Thyroid gland (tissue), 4 donors: ENCODE results near the gene ZNF598. TPM values are rescaled to one million over a fixed set of nuclear protein-coding genes. Genes with fewer than 3 reads are reported as not detected.

Experiments
- DNase-seq, 2 donors: peaks; one replicate each; pipeline ENCODE4 v3.0.0-alpha.2; 2019
- H3K27ac ChIP-seq, 3 donors: fragments of 200-600 bp; sonication (generic); 1 replicate in 2 of 3; 2 replicates in 1 of 3; pipeline ENCODE4 v1.5.1; 2016 to 2019; ENCODE audit warnings: mild to moderate bottlenecking in 1 of 3, moderate library complexity in 1 of 3
- H3K27me3 ChIP-seq: fragments of 200-600 bp; sonication (generic); one replicate; pipeline ENCODE4 v1.5.1; 2019
- H3K36me3 ChIP-seq, 2 donors: fragments of 200-600 bp; sonication (generic); one replicate each; pipeline ENCODE4 v1.5.1; 2016 to 2019
- H3K4me1 ChIP-seq, 2 donors: fragments of 200-600 bp; sonication (generic); one replicate each; pipeline ENCODE4 v1.5.1; 2017 to 2019
- H3K4me3 ChIP-seq, 3 donors: fragments of 200-600 bp; sonication (generic); replicated peaks in 1 of 3; 1 replicate in 2 of 3; 2 replicates in 1 of 3; pipeline ENCODE4 v1.5.1; 2016; ENCODE audit warnings: mild to moderate bottlenecking in 1 of 3
- H3K9me3 ChIP-seq: fragments of 200-600 bp; sonication (generic); one replicate; pipeline ENCODE4 v1.5.1; 2017
- POLR2A ChIP-seq, 2 donors: fragments of 450-650 bp; IDR thresholded peaks; one replicate each; pipeline ENCODE4 v1.6.1; 2017; ENCODE audit warnings: antibody characterized with exemption in 2 of 2, mild to moderate bottlenecking in 2 of 2, moderate library complexity in 1 of 2
- WGBS, 2 donors: methylation state at CpG; one replicate each; pipeline ENCODE4 v1.1.5; 2017; 5-methylcytosine and 5-hydroxymethylcytosine counted together
- intact Hi-C: fragments of 100-400 bp; cut with DNase I; formaldehyde crosslinking; loops from one replicate; pipeline ENCODE4 v1.15.1; 2023
- total RNA-seq, 4 donors: library from RNA; depleted of rRNA; stranded (reverse); fragments of >200 nt; gene quantifications; one replicate each; pipeline ENCODE4 v1.2.3, GENCODE V29; 2016
- TF ChIP-seq, protein P1 (sequence below), 6 experiments: fragments of 200-600 bp in 3 of 6; fragments of 450-650 bp in 3 of 6; sonication (generic) in 3 of 6; IDR thresholded peaks; one replicate each; pipeline ENCODE4 v1.5.1; 2016 to 2019; ENCODE audit warnings: antibody characterized with exemption in 6 of 6, mild to moderate bottlenecking in 2 of 6, inconsistent platforms in 1 of 6, moderate library complexity in 1 of 6

Gene ZNF598
- total RNA-seq, result 10 to 100 TPM; 19.0 to 38.4 (median 27.4) TPM

DNA sequence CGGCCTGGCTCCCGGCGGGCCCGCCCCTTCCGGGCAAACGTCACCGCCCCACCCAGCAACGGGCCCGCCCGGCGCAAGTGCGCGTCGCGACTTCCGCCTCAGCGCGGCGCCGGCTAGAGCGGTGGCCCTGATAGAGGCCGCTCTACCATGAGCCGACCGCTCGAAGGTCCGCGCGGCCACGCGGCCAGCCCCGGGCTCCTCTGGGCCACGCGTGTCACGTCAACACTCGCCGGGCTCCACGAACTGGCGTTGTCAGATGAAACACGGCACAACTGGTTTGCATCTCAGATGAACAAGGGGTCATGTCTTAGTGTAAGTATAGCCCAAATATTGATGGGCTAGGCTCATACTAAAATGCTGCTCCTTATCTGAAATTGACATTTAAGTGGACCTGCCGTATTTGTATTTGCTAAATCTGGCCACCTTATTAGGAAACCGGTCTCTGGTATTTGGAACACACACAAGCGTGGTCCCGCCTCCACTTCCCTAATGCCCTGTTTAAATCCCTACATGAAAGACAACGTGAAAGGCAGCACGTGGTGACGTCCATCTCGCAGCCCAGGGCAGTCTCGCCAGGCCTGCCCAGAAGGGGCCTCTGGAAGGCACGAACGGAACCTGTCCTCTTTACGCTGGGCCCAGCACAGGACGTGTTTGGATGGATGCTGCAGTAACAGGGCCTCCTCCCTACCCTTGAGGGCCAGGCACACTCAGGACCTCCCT, at the start of gene ZNF598:
Gene ZNF598 (minus strand): TSS at position 31 of the 720 bp plus-strand sequence.
- DNase-seq, result peak; percentile 79 to 81
- no peaks in the 10 kb centered on the region for H3K36me3 ChIP-seq
- intact Hi-C loops, result no loop called here
- peak within 1 kb of the TSS; percentile 50 to 72 (median 64) for H3K27ac ChIP-seq
- no peaks in the 10 kb centered on the region for H3K27me3 ChIP-seq
- WGBS, 2 donors, result 3 to 10% methylated on average over 7 to 15 of the region's 52 CpGs
- no peaks in the 10 kb centered on the region for H3K9me3 ChIP-seq
- H3K4me3 ChIP-seq, result peak within 1 kb of the TSS; percentile 29 to 98 (median 93)
- TF ChIP-seq POLR2A (IDR thresholded peaks at IDR 0.05), result peak in 1 of 2 donors; percentile 85
- TF ChIP-seq, protein P1, sequence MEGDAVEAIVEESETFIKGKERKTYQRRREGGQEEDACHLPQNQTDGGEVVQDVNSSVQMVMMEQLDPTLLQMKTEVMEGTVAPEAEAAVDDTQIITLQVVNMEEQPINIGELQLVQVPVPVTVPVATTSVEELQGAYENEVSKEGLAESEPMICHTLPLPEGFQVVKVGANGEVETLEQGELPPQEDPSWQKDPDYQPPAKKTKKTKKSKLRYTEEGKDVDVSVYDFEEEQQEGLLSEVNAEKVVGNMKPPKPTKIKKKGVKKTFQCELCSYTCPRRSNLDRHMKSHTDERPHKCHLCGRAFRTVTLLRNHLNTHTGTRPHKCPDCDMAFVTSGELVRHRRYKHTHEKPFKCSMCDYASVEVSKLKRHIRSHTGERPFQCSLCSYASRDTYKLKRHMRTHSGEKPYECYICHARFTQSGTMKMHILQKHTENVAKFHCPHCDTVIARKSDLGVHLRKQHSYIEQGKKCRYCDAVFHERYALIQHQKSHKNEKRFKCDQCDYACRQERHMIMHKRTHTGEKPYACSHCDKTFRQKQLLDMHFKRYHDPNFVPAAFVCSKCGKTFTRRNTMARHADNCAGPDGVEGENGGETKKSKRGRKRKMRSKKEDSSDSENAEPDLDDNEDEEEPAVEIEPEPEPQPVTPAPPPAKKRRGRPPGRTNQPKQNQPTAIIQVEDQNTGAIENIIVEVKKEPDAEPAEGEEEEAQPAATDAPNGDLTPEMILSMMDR (IDR thresholded peaks at IDR 0.05), result peak in 1 of 6 experiments; percentile 11
- H3K4me1 ChIP-seq, result peaks cover 21 to 33% of the 10 kb centered on the region in 2 donors

DNA sequence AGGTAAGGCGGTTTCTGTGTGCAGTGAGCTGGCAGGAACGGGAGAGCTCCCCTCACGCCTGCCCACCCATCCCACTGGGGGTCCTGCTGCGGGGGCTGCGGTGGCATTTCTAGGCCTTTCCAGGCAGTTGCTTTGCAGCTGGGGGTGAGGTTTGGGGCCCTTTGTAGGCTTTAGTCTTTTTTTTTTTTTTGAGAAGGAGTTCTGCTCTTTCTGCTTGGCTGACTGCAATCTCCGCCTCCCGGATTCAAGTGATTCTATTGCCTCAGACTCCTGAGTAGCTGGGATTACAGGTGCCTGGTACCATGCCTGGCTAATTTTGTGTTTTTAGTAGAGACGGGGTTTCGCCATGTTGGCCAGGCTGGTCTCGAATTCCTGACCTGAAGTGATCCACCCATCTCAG, 49.3 kb upstream of the ZNF598 start:
- no peaks in the 10 kb centered on the region for H3K9me3 ChIP-seq
- intact Hi-C loops, result no loop called here
- TF ChIP-seq POLR2A (IDR thresholded peaks at IDR 0.05), result no peak
- TF ChIP-seq, protein P1 (IDR thresholded peaks at IDR 0.05), result peak in 1 of 6 experiments; percentile 10
- 34 to 57% methylated on average over 10 of the region's 10 CpGs for WGBS, 2 donors
- no peak overlapping the region for H3K4me3 ChIP-seq
- H3K27me3 ChIP-seq, result no peaks in the 10 kb centered on the region
- peaks cover 16 to 32% of the 10 kb centered on the region in 2 donors for H3K4me1 ChIP-seq
- H3K36me3 ChIP-seq, result peaks cover 12 to 23% of the 10 kb centered on the region in 2 donors
- H3K27ac ChIP-seq, result peak overlapping the region; percentile 78 to 88 (median 81)
- DNase-seq, result peak; percentile 86 to 89

DNA sequence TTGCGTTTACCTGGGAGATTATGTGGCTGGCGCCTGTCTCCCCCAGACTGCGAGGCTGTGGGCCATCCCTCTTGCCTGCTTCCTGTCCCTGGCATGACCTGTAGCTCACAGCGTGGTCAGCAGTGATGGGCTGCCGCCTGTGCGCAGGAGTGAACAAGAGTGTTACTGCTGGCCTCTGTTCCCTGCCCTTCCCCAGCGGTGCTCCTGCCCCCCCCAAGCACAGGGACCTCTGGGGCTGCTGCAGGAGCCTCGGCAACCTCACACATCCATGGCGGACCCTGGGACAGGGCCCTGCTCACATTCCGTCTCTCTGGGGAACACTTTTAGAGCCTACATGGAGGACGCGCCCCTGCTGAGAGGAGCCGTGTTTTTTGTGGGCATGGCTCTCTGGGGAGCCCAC, 48.8 kb upstream of the ZNF598 start:
- intact Hi-C loops, result no loop called here
- Histone ChIP-seq H3K9me3 (no peaks in the 10 kb centered on the region), H3K4me3 (no peak overlapping the region), H3K4me1 (peaks cover 16 to 32% of the 10 kb centered on the region in 2 donors), H3K36me3 (peaks cover 14 to 24% of the 10 kb centered on the region in 2 donors), H3K27me3 (no peaks in the 10 kb centered on the region), H3K27ac (peak overlapping the region; percentile 78 to 88 (median 81))
- peak in 1 of 2 donors; percentile 18 for DNase-seq
- TF ChIP-seq, protein P1 (IDR thresholded peaks at IDR 0.05), result no peak
- no peak for TF ChIP-seq POLR2A (IDR thresholded peaks at IDR 0.05)
- 54 to 71% methylated on average over 7 to 13 of the region's 13 CpGs for WGBS, 2 donors

DNA sequence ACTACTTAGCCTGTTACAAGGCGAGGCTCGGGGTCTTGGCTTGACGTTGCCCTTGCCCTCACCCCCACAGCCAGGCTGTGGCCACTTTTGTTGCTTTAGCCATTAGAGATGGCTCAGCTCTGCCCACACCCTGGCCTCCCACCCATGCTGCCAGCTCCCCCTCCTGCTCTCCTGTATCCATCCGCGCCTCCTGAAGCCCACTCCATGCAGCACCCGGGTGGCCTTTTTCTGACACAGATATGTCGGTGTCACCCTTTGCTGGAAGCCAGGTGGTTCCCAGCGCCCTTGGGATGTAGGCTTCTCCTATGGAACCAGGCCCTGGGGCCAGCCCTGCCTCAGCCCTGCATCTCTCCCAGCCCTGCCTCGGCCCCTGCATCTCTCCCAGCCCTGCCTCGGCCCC, 47.8 kb upstream of the ZNF598 start:
- WGBS, 2 donors, result 82 to 84% methylated on average over 8 to 10 of the region's 10 CpGs
- H3K9me3 ChIP-seq, result no peaks in the 10 kb centered on the region
- peaks cover 16 to 32% of the 10 kb centered on the region in 2 donors for H3K4me1 ChIP-seq
- peak overlapping the region; percentile 74 to 78 (median 75) for H3K27ac ChIP-seq
- TF ChIP-seq, protein P1 (IDR thresholded peaks at IDR 0.05), result peak in 1 of 6 experiments; percentile 23
- no peak for TF ChIP-seq POLR2A (IDR thresholded peaks at IDR 0.05)
- intact Hi-C loops, result no loop called here
- H3K27me3 ChIP-seq, result no peaks in the 10 kb centered on the region
- H3K36me3 ChIP-seq, result peaks cover 10 to 19% of the 10 kb centered on the region in 2 donors
- no peak overlapping the region for H3K4me3 ChIP-seq
- DNase-seq, result no peak
